Neural crest cell (in vitro differentiated cells): ENCODE results near the gene WNK1. TPM values are rescaled to one million over a fixed set of nuclear protein-coding genes. Genes with fewer than 3 reads are reported as not detected.
A peak's percentile ranks its signal among the peaks of the same experiment; 100 is the strongest.

ENCODE experiments used
- DNase-seq: peaks from one replicate; pipeline ENCODE4 v3.0.0; 2021; ENCODE audit warnings: low read depth, mixed read lengths, low spot score
- H3K27ac Mint-ChIP-seq: one replicate; pipeline ENCODE4 v1.8.0; 2021; ENCODE audit warnings: mild to moderate bottlenecking, mixed read lengths; ENCODE audit not compliant: unreplicated experiment
- H3K27me3 Mint-ChIP-seq: 2 replicates; pipeline ENCODE4 v1.8.0; 2021; ENCODE audit warnings: low read depth, mild to moderate bottlenecking, mixed read lengths
- H3K36me3 Mint-ChIP-seq: 2 replicates; pipeline ENCODE4 v1.8.0; 2021; ENCODE audit warnings: low read depth, mild to moderate bottlenecking, mixed read lengths
- H3K4me1 Mint-ChIP-seq: 2 replicates; pipeline ENCODE4 v1.8.0; 2021; ENCODE audit warnings: mixed read lengths
- H3K4me3 Mint-ChIP-seq: one replicate; pipeline ENCODE4 v1.8.0; 2021; ENCODE audit warnings: mild to moderate bottlenecking, mixed read lengths
- H3K9me3 Mint-ChIP-seq: 2 replicates; pipeline ENCODE4 v1.8.0; 2021; ENCODE audit warnings: mixed read lengths
- total RNA-seq: library from RNA; stranded (reverse); gene quantifications from 2 replicates; pipeline ENCODE4 v1.2.1, GENCODE V29; 2021
- TF ChIP-seq, protein P1 (sequence below): fragments of 200-600 bp; sonication (generic); conservative IDR thresholded peaks from 2 replicates; pipeline ENCODE4 v1.5.0; 2021; ENCODE audit warnings: antibody characterized with exemption, mild to moderate bottlenecking

Gene WNK1
- total RNA-seq, 1 donor from 2014 or later: 155 TPM

DNA sequence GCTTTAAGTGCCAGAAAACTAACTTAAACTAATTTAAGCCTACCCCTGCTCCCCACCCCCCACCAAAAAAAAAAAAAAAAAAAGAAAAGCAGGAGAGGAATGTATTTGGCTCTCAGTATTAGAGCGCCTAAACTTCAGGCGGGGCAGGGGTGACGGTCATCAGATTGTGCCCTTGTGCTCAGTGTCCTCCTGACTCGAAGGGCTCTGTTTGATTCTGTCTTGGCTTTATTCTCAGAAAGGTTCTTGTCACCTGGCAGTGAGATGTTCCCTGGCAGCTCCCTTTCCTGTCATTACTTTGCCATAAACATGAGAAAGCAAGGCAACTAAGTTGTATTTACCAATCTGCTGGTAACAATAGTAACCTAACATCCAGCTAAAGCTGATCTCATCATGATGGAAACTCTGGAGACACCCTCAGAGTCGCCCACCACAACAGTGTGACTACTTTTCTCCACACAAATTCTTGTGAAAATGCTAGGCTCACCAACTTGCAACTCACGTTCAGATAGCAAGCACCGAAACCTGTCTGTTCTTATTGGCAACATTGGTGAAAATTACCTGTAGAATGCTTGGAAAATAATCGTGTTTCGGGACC is 39.0 kb upstream of the WNK1 start:
- H3K9me3 Mint-ChIP-seq: no peaks in the 10 kb centered on the region
- H3K27ac Mint-ChIP-seq: no peak overlapping the region
- no peaks in the 10 kb centered on the region for H3K36me3 Mint-ChIP-seq
- no peaks in the 10 kb centered on the region for H3K27me3 Mint-ChIP-seq
- TF ChIP-seq, protein P1, sequence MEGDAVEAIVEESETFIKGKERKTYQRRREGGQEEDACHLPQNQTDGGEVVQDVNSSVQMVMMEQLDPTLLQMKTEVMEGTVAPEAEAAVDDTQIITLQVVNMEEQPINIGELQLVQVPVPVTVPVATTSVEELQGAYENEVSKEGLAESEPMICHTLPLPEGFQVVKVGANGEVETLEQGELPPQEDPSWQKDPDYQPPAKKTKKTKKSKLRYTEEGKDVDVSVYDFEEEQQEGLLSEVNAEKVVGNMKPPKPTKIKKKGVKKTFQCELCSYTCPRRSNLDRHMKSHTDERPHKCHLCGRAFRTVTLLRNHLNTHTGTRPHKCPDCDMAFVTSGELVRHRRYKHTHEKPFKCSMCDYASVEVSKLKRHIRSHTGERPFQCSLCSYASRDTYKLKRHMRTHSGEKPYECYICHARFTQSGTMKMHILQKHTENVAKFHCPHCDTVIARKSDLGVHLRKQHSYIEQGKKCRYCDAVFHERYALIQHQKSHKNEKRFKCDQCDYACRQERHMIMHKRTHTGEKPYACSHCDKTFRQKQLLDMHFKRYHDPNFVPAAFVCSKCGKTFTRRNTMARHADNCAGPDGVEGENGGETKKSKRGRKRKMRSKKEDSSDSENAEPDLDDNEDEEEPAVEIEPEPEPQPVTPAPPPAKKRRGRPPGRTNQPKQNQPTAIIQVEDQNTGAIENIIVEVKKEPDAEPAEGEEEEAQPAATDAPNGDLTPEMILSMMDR: no peak
- H3K4me3 Mint-ChIP-seq: no peak overlapping the region
- no peak for DNase-seq
- peaks cover 6% of the 10 kb centered on the region for H3K4me1 Mint-ChIP-seq

DNA sequence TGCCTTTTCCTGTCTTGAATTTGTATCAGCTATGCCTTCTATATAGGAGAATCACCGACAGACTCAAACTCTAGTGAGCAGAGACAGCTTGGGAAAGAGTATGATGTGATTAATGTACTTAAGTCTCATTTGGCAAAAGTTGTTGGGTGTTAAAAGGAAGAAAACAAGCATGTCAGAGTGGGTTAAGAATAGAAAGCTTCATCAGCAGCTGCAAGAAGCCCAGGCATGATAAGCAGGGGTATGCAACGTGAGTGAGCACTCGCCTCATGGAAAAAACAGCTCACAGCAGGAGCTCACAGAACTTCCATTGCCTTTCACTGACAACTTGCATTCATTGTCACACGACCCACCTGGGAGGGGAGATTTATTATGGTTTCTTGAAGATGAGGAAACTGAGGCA is 35.9 kb upstream of the WNK1 start:
- Mint-ChIP-seq H3K36me3 (no peaks in the 10 kb centered on the region), H3K4me1 (peaks cover 19% of the 10 kb centered on the region), H3K9me3 (peaks cover 3% of the 10 kb centered on the region), H3K27ac (no peak overlapping the region), H3K4me3 (no peak overlapping the region), H3K27me3 (peaks cover 3% of the 10 kb centered on the region)
- TF ChIP-seq, protein P1: no peak
- no peak for DNase-seq

DNA sequence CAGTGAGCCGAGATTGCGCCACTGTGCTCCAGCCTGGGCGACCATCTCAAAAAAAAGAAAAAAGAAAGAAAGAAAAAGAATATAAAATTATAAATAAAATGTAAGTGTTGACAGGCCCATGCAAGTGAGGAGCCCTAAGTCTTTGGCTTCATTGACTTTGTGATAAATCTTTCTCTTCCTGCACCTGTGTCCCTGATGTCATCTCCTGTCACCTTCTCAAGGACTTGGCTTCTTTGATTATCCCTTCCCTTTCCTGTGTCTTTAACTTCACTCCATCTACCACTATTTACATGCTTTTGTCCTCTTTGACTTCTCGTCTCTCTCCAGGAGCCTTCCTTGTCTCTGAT is 33.6 kb upstream of the WNK1 start:
- H3K4me3 Mint-ChIP-seq: no peak overlapping the region
- H3K27ac Mint-ChIP-seq: peak overlapping the region; percentile 69
- DNase-seq: no peak
- peaks cover 19% of the 10 kb centered on the region for H3K4me1 Mint-ChIP-seq
- peaks cover 3% of the 10 kb centered on the region for H3K27me3 Mint-ChIP-seq
- peaks cover 3% of the 10 kb centered on the region for H3K9me3 Mint-ChIP-seq
- TF ChIP-seq, protein P1: no peak
- H3K36me3 Mint-ChIP-seq: no peaks in the 10 kb centered on the region

DNA sequence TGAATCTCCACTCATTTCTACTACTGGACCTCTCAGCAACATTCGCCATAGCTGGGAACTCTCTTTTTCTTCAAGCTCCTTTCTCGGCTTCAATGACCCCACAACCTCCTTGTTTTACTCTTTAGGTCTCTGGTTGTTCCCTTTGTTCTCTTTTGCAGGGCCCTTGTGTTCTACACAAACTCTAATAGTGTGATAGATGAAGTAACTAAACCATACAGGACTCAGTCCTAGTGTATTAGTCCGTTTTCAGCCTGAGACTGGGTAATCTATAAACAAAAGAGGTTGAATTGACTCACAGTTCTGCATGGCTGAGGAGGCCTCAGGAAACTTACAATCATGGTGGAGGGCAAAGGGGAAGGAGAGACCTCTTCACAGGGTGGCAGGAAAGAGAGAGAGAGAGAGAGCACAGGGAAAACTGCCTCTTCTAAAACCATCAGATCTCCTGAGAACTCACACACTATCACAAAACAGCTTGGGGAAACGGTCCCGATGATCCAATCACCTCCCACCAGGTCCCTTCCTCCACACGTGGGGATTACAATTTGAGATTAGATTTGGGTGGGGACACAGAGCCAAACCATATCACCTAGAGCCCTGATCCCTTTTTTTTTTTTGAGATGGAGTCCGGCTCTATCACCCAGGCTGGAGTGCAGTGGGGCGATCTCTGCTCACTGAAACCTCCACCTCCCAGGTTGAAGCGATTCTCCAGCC is 32.0 kb upstream of the WNK1 start:
- no peak for DNase-seq
- Mint-ChIP-seq H3K27ac (peak overlapping the region; percentile 28), H3K27me3 (peaks cover 3% of the 10 kb centered on the region), H3K4me3 (no peak overlapping the region), H3K4me1 (peaks cover 19% of the 10 kb centered on the region), H3K9me3 (peaks cover 3% of the 10 kb centered on the region), H3K36me3 (no peaks in the 10 kb centered on the region)
- TF ChIP-seq, protein P1: no peak

DNA sequence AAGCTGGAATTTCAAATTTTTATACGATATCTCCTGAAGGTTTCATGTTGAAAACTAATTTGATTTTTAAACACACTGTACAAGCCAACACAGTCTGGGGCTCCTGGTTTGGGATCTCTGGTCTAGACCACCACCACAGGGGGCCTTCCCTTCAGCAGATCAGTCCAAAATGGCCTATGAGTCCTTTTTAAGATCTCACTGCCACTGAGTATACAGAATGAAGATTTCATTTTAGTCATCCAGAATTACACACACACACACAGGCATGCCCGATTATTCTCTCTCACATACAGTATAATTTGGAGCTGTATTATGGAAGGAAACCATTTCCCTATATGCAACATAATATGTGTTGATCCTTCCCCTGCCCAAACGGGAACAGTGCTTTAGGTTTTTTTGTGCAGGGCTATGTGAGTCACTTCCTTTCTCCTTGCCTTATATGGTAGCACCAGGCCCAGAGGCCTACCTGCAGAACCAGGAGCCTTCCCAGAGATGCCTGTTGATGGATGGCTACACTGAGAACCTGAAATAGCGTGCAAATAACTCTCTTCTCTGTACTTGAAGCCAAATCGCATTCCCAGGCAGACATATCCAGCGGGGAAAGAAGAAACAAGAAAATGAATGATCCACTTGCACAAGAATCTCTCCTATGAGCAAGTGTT is 28.1 kb upstream of the WNK1 start:
- TF ChIP-seq, protein P1: no peak
- Mint-ChIP-seq H3K36me3 (no peaks in the 10 kb centered on the region), H3K4me3 (no peak overlapping the region), H3K27ac (no peak overlapping the region), H3K4me1 (peaks cover 14% of the 10 kb centered on the region), H3K9me3 (peaks cover 3% of the 10 kb centered on the region), H3K27me3 (no peaks in the 10 kb centered on the region)
- DNase-seq: no peak
